ENCODE measurements around the gene NAV3. TPM values are rescaled to one million over a fixed set of nuclear protein-coding genes. Genes with fewer than 3 reads are reported as not detected.
A peak's percentile ranks its signal among the peaks of the same experiment; 100 is the strongest.

The NAV3 gene
- polyA plus RNA-seq, 12 donors = 14.4 to 28.8 (median 19.6) TPM; not detected in 1

- DNase-seq = no peak
These were observed 288.7 kb downstream of the NAV3 start for GRCh38 chr12:78119351-78119918.

- no peak for DNase-seq
These were observed 289.6 kb downstream of the NAV3 start for GRCh38 chr12:78120306-78120705.

DNA sequence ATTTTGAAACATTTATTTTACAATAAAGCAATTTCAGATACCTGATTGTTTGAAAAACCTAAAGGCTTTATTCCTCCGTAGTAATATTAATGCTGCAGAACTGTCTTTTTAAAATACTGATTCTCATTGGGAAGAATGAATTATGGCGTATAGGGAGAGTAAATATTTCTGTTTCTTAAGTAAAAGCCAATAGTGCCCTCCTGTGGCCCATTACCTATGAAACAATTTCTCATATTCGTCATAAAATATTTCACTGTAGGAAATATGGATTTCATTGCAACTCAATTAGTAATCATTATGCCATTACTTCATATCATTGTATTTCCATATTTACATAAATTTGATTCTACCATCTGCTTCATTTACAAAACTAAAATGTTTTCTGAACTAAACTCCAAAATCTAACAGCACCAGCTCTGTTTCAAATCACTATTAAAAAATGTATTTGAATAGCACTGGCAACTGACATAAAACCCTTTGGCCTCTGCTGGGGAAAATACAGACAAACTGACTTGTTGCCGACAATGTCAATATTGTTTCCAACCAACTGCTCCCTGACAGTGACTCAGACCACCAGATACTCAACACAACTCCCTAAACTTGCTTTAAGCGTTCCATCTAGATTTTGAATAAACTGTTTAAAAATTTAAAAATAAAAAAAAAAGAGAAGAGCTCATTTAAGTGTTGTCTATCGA, 290.3 kb downstream of the NAV3 start:
- no peak for DNase-seq

DNA sequence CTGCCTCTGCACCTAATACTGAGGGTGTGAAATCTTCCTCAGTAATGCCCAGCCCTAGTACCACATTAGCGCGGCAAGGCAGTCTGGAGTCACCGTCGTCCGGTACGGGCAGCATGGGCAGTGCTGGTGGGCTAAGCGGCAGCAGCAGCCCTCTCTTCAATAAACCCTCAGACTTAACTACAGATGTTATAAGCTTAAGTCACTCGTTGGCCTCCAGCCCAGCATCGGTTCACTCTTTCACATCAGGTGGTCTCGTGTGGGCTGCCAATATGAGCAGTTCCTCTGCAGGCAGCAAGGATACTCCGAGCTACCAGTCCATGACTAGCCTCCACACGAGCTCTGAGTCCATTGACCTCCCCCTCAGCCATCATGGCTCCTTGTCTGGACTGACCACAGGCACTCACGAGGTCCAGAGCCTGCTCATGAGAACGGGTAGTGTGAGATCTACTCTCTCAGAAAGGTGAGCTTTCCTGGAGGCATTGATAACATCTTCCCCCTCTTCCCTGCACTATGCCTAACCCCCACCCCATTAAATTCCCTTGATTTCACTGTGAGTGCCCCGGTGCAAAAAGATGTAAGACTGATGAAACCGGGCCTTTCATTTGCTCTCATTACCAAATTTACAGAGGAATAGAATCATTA, 291.4 kb downstream of the NAV3 start:
- DNase-seq = no peak

DNA sequence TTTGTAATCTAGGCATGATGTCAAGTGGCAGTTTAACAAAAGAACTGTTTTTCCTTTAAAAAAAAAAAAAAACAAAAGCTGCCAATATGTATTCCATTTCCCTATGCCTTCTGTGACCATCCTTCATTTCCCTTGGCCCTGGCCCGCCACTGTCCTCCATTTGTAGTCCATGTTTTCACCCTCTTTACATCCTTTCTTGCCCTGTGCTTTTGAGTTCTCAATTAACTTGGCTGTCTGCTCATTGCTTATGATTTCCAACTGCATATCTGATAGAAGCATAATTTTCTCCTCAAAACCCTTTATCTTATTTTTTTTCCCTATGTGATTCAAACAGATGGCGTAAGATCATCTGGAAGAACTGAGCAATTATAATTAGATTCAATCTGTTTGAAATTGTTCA, 297.5 kb downstream of the NAV3 start:
- DNase-seq = no peak

GRCh38 chr12:78143717-78144116, 313.0 kb downstream of the NAV3 start:
- no peak for DNase-seq

- no peak for DNase-seq
These were observed 314.7 kb downstream of the NAV3 start for GRCh38 chr12:78145398-78145797.

DNA sequence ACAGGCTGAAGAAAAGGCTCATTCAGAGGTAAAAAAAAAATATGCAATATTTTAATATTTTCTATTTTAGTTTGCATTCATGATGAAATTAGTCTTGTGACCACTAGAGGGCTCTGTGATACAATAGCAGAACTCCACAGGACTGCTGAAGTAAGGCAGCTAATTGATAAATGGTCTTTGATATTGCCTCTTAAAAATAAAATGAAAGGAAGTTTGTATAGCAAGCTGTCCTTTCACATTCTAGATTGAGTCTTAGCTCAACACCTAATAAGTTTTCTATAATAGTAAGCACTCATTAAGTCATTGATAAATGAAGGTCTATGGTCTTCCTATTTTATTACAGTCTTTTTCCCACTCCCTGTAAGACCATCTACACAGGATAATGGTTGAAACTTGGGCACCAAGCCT, 315.7 kb downstream of the NAV3 start:
- no peak for DNase-seq

- DNase-seq = no peak
These were observed 318.8 kb downstream of the NAV3 start for GRCh38 chr12:78149459-78149858.

GRCh38 chr12:78155546-78155945, 324.9 kb downstream of the NAV3 start:
- no peak for DNase-seq

DNA sequence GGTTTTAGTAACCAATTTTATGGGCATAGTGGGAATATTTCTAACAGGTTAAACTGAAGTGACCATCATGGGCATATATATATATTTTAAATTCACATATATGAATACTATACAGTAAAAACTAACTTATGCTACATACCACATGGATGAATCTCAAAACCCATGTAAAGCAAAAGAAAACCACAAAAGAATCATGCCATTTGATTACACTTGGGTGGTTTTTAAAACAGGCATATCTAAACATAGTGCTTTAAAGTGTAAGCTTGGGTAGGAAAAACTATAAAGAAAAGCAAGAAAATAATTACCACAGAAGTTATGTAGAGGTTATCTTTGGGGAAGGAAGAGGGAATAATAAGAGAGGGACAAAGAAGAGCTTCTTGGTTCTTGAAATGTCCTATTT, 326.1 kb downstream of the NAV3 start:
- no peak for DNase-seq

DNA sequence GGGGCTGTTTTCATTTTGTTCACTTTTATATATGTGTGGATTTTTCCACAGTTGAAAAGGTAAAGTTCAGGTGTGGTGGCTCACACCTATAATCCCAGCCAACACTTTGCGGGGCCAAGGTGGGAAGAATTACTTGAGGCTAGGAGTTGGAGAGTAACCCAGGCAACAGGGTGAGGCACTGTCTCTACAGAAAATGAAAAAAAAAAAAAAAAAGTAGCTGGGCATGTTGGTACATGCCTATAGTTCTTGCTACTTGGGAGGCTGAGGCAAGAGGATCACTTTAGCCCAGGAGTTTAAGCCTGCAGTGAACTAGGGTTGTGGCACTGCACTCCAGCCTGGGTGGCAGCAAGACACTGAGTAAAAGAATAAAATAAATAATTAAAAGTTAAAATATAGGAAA, 326.5 kb downstream of the NAV3 start:
- no peak for DNase-seq

GRCh38 chr12:78164154-78164553, 333.5 kb downstream of the NAV3 start:
- DNase-seq = no peak

DNA sequence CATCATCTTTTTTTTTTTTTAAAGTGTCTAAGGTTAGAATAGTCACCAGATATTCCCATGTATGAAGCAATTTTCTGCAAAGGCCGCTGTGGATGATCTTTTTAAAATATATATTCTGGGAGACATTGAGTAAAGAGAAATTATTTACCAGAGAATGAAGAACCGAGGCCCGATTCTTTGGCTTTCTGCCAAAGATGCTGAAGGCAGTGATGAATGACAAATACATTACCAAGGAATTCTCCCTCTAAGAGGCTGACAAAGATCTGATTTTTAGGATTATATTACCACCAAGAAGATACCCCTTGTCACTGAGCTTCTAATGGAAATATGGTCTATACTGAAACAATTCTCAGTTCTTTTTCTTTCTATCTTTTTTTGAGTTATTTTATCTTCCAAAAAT, 336.8 kb downstream of the NAV3 start:
- no peak for DNase-seq

DNA sequence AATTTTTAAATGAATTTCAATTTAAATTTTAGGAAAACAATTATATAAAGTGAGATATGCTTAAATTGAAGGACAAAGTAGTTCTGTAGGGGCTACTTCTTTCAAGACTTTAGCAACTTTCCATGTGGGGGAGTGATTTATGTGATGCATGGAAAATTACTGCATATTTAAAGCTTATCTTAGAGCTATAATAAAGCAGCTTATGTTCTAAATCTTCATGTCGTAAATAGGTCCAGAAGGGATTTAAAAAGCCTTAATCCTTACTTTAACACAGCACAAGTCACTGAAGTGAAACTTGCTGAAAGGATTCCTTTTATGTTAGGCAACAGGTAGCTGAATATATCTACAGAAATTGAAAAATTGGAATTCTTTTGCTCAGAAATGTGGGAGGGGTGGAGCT, 340.4 kb downstream of the NAV3 start:
- DNase-seq = no peak

DNA sequence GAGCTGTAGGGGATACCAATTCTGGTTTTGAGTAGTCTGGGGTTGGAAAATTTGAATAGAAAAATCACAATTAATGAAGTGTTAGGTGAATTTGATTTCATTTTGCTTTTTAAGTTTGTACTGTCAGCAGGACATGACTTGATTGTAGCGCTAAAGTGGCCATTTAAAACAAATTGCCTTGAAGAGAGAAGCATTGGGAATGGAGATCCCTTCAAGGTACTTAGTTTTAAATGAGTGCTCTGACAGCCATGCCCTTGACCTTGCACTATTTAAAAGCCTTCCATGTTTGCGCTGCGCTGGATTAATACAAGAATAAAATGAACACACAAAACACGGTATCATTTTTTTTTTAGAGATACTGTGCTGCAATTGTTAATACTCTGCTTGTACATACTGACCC, 345.9 kb downstream of the NAV3 start:
- DNase-seq = no peak

- no peak for DNase-seq
These were observed 346.6 kb downstream of the NAV3 start for GRCh38 chr12:78177298-78177697.

DNA sequence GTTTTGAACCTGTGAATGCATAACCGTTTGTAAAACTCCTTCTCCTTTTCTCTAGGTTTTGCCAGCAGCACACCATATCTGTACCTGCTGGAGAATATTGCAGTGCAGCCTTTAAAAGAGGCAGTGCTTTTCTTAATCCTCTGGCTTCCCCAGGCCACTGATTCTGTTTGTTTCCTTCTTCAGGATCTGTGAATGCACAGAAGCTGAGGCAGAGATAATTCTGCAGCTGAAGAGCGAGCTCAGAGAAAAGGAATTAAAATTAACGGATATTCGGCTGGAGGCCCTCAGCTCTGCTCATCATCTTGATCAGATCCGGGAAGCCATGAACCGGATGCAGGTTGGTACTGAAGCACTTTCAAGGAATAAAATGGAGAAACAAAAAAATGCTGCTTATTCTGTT, 348.7 kb downstream of the NAV3 start:
- DNase-seq = no peak

DNA sequence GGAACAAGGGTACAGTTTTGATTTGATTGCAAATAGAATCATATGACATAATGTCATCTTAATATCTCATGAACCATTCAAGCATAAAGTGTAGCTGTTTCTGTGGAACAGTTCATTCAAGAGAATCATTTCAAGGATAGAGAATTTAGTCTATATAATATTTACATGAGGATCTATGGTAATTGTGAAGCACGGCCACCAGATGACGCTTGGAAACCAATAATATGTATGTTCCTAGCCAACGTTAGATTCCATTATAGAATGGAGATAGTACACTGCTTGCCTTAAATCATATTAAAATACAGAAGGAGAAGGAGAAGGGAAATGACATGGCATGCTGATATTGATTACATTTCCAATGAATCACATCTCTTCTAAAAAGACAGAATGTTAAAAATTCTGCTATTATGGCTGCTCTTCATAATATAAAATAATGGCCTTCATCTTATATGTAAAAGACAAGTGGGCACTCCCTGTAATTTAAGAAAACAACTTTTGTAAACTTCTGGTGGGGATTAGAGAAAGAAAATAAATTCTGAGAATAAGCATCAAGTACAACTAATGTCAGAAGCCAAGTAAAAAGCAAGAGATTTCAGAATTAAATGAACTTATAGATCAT, 351.0 kb downstream of the NAV3 start:
- DNase-seq = peak; percentile 13

DNA sequence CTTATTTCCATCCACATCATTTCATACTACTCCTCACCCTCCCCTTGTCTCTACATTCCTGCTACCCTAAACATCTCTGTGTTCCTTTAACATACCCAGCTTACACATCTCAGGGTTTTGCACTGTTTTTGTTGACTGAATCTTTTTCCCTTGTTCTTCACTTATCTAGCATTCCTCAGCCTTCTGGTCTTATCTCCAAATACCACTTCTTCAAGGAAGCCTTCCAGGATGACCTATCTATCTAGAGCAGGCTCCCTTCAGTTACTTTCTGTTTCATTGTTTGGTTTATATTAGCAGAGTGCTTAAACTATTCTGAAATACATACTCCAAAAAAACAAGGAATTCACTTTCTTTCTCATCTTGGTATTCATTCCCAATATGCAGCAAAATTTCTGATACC, 353.1 kb downstream of the NAV3 start:
- DNase-seq = no peak

- no peak for DNase-seq
These were observed 354.4 kb downstream of the NAV3 start for GRCh38 chr12:78185109-78185508.

DNA sequence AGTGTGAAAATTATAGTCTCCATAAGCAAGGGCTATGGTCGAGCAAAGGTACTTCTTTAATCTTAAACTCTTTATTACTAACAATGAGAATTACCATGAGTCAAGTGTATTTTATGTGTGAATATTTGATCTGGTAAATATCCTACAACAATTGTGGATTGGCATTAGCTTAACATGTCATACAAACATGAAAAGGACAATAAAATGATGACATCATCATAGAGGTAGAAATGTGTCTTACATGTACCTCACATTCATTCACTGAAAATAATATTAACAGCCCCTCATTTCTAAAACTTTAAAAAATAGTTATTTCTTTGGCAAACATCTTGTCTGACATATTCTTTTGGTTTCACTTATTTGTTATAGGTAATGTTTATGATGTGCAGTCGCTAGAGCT, 355.0 kb downstream of the NAV3 start:
- DNase-seq = no peak

GRCh38 chr12:78186670-78187069, 356.0 kb downstream of the NAV3 start:
- DNase-seq = no peak

All from muscle of arm (tissue), 12 donors.